ENCODE results near the gene SPATA24. TPM values are rescaled to one million over a fixed set of nuclear protein-coding genes. Genes with fewer than 3 reads are reported as not detected.

Gene SPATA24
- total RNA-seq, 1 donor from 2014 or later: not detected

GRCh38 chr5:139381837-139382761 is 21.8 kb downstream of the SPATA24 start:
- intact Hi-C loops (cut with DNase I): no loop called here
- H3K27me3 ChIP-seq: no peaks in the 10 kb centered on the region
- no peak overlapping the region for H3K4me3 ChIP-seq
- H3K27ac ChIP-seq: no peak overlapping the region
- no peaks in the 10 kb centered on the region for H3K4me1 ChIP-seq
- H3K9me3 ChIP-seq: no peaks in the 10 kb centered on the region
- no peak for TF ChIP-seq CTCF (IDR thresholded peaks at IDR 0.05)
- DNase-seq (ENCODE audit: low spot score in 2 of 2): no peak
- no peaks in the 10 kb centered on the region for H3K36me3 ChIP-seq

GRCh38 chr5:139379626-139380449 is 24.1 kb downstream of the SPATA24 start:
- Histone ChIP-seq H3K27ac (no peak overlapping the region), H3K9me3 (no peaks in the 10 kb centered on the region), H3K27me3 (no peaks in the 10 kb centered on the region), H3K36me3 (no peaks in the 10 kb centered on the region), H3K4me1 (no peaks in the 10 kb centered on the region), H3K4me3 (no peak overlapping the region)
- intact Hi-C loops (cut with DNase I): no loop called here
- DNase-seq (ENCODE audit: low spot score in 2 of 2): no peak
- no peak for TF ChIP-seq CTCF (IDR thresholded peaks at IDR 0.05)

GRCh38 chr5:139378941-139379361 is 24.9 kb downstream of the SPATA24 start:
- no peaks in the 10 kb centered on the region for H3K9me3 ChIP-seq
- H3K4me3 ChIP-seq: no peak overlapping the region
- no peak overlapping the region for H3K27ac ChIP-seq
- TF ChIP-seq CTCF (IDR thresholded peaks at IDR 0.05): no peak
- H3K4me1 ChIP-seq: no peaks in the 10 kb centered on the region
- H3K27me3 ChIP-seq: no peaks in the 10 kb centered on the region
- intact Hi-C loops (cut with DNase I): no loop called here
- DNase-seq (ENCODE audit: low spot score in 2 of 2): no peak
- no peaks in the 10 kb centered on the region for H3K36me3 ChIP-seq

GRCh38 chr5:139378101-139378825 is 25.6 kb downstream of the SPATA24 start:
- TF ChIP-seq CTCF (IDR thresholded peaks at IDR 0.05): no peak
- no peaks in the 10 kb centered on the region for H3K4me1 ChIP-seq
- H3K4me3 ChIP-seq: no peak overlapping the region
- no peak for DNase-seq (ENCODE audit: low spot score in 2 of 2)
- no peaks in the 10 kb centered on the region for H3K27me3 ChIP-seq
- no peaks in the 10 kb centered on the region for H3K9me3 ChIP-seq
- intact Hi-C loops (cut with DNase I): no loop called here
- peaks cover 0 to under 1% of the 10 kb centered on the region in 2 donors for H3K36me3 ChIP-seq
- no peak overlapping the region for H3K27ac ChIP-seq

GRCh38 chr5:139377226-139377625 is 26.7 kb downstream of the SPATA24 start:
- Histone ChIP-seq H3K4me3 (no peak overlapping the region), H3K4me1 (no peaks in the 10 kb centered on the region), H3K9me3 (no peaks in the 10 kb centered on the region), H3K27ac (no peak overlapping the region), H3K27me3 (no peaks in the 10 kb centered on the region), H3K36me3 (peaks cover 2 to 8% of the 10 kb centered on the region in 2 donors)
- DNase-seq (ENCODE audit: low spot score in 2 of 2): no peak
- TF ChIP-seq CTCF (IDR thresholded peaks at IDR 0.05): no peak
- intact Hi-C loops (cut with DNase I): no loop called here

All from ascending aorta (tissue), 2 donors.